GM12873 (cell line): ENCODE measurements around the gene ATP6V1F.

ENCODE experiments used
- TF ChIP-seq, protein P1 (sequence below): IDR thresholded peaks from 2 replicates; pipeline ENCODE4 v1.5.1; 2012; ENCODE audit warnings: low read depth, mild to moderate bottlenecking, moderate library complexity, low read length, control low read depth; ENCODE audit not compliant: insufficient read depth; ENCODE audit errors: missing control alignments

The ATP6V1F gene

DNA sequence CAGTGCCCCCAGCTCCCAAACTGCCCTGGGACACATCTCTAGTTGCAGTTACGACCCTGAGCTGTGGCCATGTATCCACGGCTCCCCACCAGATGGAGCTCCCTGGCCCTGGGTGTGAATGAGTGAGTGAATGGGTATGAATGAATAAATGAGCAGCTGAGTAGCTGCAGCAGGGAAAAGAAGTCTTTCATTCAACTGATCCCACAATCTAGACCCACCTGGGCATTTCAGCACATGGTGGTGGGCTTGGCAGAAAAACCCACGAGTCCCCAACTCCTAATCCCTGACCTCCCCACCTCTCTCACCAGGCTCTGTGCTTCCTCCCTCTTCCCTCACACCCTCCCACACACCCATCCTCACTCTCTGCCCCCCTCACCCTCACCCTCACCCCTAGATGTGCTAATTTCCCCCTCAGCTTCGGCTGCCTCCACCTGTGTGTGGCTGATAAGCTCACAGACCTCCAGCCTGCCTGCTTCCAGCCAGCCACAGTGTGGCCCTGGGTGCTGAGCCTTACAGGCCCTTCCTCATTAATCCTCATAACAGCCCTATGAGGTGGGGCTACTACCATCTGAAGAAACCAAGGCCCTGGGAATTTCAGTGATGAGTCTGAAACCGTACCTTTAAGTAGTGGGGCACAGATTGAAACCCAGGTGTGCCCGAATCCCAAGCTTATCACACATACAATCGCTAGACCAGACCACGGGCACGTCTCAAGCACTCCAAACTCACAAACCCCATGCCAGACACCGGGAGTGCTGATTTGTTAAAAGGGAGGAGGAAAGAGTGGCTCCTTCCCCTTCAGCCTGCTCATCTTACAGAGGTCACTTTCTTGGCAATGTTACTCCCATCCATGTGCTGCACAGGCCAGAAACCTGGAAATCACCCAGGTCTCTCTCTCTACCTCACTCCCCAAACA lies 2.2 kb upstream of the ATP6V1F start:
- TF ChIP-seq, protein P1, sequence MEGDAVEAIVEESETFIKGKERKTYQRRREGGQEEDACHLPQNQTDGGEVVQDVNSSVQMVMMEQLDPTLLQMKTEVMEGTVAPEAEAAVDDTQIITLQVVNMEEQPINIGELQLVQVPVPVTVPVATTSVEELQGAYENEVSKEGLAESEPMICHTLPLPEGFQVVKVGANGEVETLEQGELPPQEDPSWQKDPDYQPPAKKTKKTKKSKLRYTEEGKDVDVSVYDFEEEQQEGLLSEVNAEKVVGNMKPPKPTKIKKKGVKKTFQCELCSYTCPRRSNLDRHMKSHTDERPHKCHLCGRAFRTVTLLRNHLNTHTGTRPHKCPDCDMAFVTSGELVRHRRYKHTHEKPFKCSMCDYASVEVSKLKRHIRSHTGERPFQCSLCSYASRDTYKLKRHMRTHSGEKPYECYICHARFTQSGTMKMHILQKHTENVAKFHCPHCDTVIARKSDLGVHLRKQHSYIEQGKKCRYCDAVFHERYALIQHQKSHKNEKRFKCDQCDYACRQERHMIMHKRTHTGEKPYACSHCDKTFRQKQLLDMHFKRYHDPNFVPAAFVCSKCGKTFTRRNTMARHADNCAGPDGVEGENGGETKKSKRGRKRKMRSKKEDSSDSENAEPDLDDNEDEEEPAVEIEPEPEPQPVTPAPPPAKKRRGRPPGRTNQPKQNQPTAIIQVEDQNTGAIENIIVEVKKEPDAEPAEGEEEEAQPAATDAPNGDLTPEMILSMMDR, result peak; percentile 14

GRCh38 chr7:128861957-128862570 lies 592 bp upstream of the ATP6V1F start:
- TF ChIP-seq, protein P1, result no peak

DNA sequence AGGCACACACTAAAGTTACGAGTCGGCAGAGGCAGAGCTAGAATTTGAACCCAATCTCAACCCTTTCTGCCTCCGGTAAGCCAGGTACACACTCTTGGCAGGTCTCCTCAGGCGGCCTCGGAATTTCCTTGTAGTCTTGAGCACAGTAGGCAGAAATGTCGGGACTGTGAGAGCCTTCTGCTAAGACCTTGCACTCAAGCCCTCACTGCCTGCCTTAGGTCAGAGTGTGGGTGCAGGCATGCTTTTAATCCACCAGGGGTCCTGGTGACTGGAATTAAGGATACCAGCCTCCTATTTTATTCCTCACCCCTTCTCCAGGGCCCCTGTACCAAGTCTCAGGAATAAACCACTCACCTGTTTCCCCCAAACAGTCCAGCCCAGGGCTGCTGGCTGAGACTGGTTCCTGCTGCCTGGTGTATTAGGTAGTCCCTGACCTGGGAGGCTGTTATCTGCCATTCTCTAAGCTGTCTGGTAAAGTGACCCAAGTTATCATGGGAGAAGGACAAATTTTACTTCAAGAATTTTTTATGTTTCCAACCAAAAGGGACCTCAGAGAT lies 855 bp downstream of the ATP6V1F start:
- TF ChIP-seq, protein P1, result peak; percentile 79

GRCh38 chr7:128865303-128865702 lies 2.6 kb downstream of the ATP6V1F start:
- TF ChIP-seq, protein P1, result no peak

DNA sequence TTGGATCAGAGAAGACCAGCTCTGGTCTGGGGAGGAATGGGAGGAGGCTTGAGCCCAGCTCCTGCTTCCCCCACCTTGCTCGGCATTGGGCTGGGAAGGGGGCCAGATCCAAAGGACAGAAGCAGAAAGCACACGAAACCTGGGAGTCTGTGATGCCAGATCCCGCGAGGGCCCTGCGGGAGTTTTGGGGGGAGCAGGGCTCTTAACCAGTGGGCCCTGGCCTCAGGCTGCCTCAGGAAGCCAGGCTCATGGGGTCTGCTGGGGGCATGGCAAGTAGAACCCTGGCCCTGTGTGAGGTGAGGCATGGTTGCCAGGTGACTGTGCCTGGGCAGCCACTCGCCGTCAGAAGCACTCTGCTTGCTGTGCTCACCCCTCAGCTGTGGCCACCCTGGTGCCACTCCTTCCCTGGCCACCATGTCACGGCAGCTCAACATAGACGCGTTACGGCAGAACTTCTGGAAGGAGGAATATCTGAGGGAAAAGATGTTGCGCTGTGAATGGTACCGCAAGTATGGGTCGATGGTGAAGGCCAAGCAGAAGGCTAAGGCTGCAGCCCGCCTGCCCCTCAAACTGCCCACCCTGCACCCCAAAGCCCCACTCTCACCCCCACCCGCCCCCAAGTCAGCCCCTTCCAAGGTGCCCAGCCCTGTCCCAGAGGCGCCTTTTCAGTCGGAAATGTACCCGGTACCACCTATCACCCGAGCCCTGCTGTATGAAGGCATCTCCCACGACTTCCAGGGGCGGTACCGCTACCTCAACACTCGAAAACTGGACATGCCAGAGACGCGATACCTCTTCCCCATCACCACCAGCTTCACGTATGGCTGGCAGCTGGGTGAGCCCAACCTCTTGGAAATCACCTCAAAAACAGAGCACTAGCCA lies 3.6 kb downstream of the ATP6V1F start:
- TF ChIP-seq, protein P1, result no peak

- TF ChIP-seq, protein P1, result no peak
These were observed 4.6 kb downstream of the ATP6V1F start for GRCh38 chr7:128867241-128867640.
